A549 (cell line): ENCODE measurements around the gene COIL. TPM values are rescaled to one million over a fixed set of nuclear protein-coding genes. Genes with fewer than 3 reads are reported as not detected.

Experiments used
- ATAC-seq, 2 experiments: fragments of 200-7000 bp in 1 of 2; fragments of >200 bp in 1 of 2; cut with Nextera tagmentation in 1 of 2; cut with Tn5 transposase in 1 of 2; 3 replicates each; pipeline versions ENCODE4 v1.8.0 to v1.9.1; 2018 to 2020; ENCODE audit warnings: mild to moderate bottlenecking in 1 of 2, moderate library complexity in 1 of 2
- CTCF ChIA-PET: fragments of 300-600 bp; sonication (Branson Sonifier 250); formaldehyde crosslinking; extraction: SDS; loops from one replicate; lab custom pipeline; 2021; ENCODE audit warnings: antibody characterized with exemption, inconsistent platforms; lab: Yijun Ruan, JAX
- POLR2A ChIA-PET: fragments of 350-600 bp; formaldehyde crosslinking; extraction: SDS; loops from one replicate; lab custom pipeline; 2021; ENCODE audit warnings: antibody characterized with exemption, inconsistent platforms; lab: Yijun Ruan, JAX
- DNase-seq, 2 experiments: peaks; one replicate each; pipeline versions ENCODE4 v3.0.0 to v3.0.0-alpha.2; 2011 to 2016; ENCODE audit warnings: low read depth in 1 of 2, low spot score in 1 of 2
- FAIRE-seq: peaks from 2 replicates; lab custom pipeline; 2011; peaks lifted over from hg19 to GRCh38; lab: Jason Lieb, UNC
- H3K27ac ChIP-seq, 2 experiments: fragments of >200 bp; sonication (Bioruptor Twin); formaldehyde crosslinking; 3 replicates each; pipeline ENCODE4 v1.5.1; 2016 to 2017
- H3K4me1 ChIP-seq: fragments of >200 bp; sonication (Bioruptor Twin); formaldehyde crosslinking; 3 replicates; pipeline ENCODE4 v1.6.1; 2016
- H3K4me2 ChIP-seq: fragments of >200 bp; sonication (Bioruptor Twin); formaldehyde crosslinking; 3 replicates; pipeline ENCODE4 v1.6.1; 2016
- H3K4me3 ChIP-seq: fragments of >200 bp; sonication (Bioruptor Twin); formaldehyde crosslinking; 3 replicates; pipeline ENCODE4 v1.5.1; 2016
- H3K9me3 ChIP-seq: fragments of >200 bp; sonication (Bioruptor Twin); formaldehyde crosslinking; 3 replicates; pipeline ENCODE4 v1.6.1; 2016
- BHLHE40 ChIP-seq: IDR thresholded peaks from 2 replicates; pipeline ENCODE4 v1.6.1; 2012; ENCODE audit warnings: low read depth, low read length, inconsistent platforms
- CEBPB ChIP-seq, 2 experiments: fragments of >200 bp in 1 of 2; sonication (Bioruptor Twin) in 1 of 2; formaldehyde crosslinking in 1 of 2; IDR thresholded peaks; 2 replicates each; pipeline ENCODE4 v1.6.1; 2012 to 2016
- CHD4 ChIP-seq: fragments of 200-600 bp; sonication (generic); IDR thresholded peaks from 2 replicates; pipeline ENCODE4 v1.6.1; 2016; ENCODE audit warnings: antibody characterized with exemption, mild to moderate bottlenecking, borderline replicate concordance
- CTCF ChIP-seq: fragments of >200 bp; sonication (Bioruptor Twin); formaldehyde crosslinking; IDR thresholded peaks from 3 replicates; pipeline ENCODE4 v1.5.1; 2016
- EP300 ChIP-seq, 2 experiments: fragments of >200 bp; sonication (Bioruptor Twin); formaldehyde crosslinking; IDR thresholded peaks; 2 replicates in 1 of 2; 3 replicates in 1 of 2; pipeline ENCODE4 v1.6.1; 2016 to 2017
- FOSL2 ChIP-seq, 2 experiments: fragments of 450-650 bp in 1 of 2; fragments of >200 bp in 1 of 2; sonication (Bioruptor Twin) in 1 of 2; formaldehyde crosslinking; IDR thresholded peaks; 2 replicates each; pipeline versions ENCODE4 v1.5.0 to v1.6.1; 2016 to 2020; ENCODE audit warnings: mild to moderate bottlenecking in 1 of 2, moderate library complexity in 1 of 2
- HDAC2 ChIP-seq: fragments of 200-600 bp; sonication (generic); IDR thresholded peaks from 2 replicates; pipeline ENCODE4 v1.6.1; 2016
- HES2 ChIP-seq: fragments of >200 bp; sonication (Bioruptor Twin); formaldehyde crosslinking; IDR thresholded peaks from 2 replicates; pipeline ENCODE4 v1.6.1; 2016
- HEYL ChIP-seq: fragments of 250-450 bp; sonication (Bioruptor Pico); IDR thresholded peaks from 2 replicates; pipeline ENCODE4 v1.8.0; 2021; ENCODE audit warnings: mild to moderate bottlenecking, moderate library complexity
- HOXA7 ChIP-seq: fragments of 250-450 bp; sonication (Bioruptor Pico); IDR thresholded peaks from 2 replicates; pipeline ENCODE4 v1.5.0; 2020; ENCODE audit warnings: mild to moderate bottlenecking, moderate library complexity
- HOXB5 ChIP-seq: fragments of 250-450 bp; sonication (Bioruptor Pico); IDR thresholded peaks from 2 replicates; pipeline ENCODE4 v1.5.0; 2020; ENCODE audit warnings: mild to moderate bottlenecking, moderate library complexity
- MAFK ChIP-seq: fragments of 450-650 bp; IDR thresholded peaks from 2 replicates; pipeline ENCODE4 v1.6.1; 2014; ENCODE audit not compliant: partially characterized antibody
- MAX ChIP-seq: IDR thresholded peaks from 2 replicates; pipeline ENCODE4 v1.6.1; 2012
- NFE2L2 ChIP-seq: fragments of 150-350 bp; conservative IDR thresholded peaks from 2 replicates; pipeline ENCODE4 v1.6.1; 2014; ENCODE audit warnings: low read length
- NPAS2 ChIP-seq: fragments of 250-450 bp; sonication (Bioruptor Pico); IDR thresholded peaks from 2 replicates; pipeline ENCODE4 v1.8.0; 2022; ENCODE audit warnings: mild to moderate bottlenecking, moderate library complexity, borderline replicate concordance
- POLR2AphosphoS2 ChIP-seq: conservative IDR thresholded peaks from 2 replicates; pipeline ENCODE4 v1.6.1; 2012; ENCODE audit warnings: low read length, improper control_type of control experiment, inconsistent platforms
- RAD21 ChIP-seq, 2 experiments: fragments of >200 bp in 1 of 2; sonication (Bioruptor Twin) in 1 of 2; formaldehyde crosslinking in 1 of 2; IDR thresholded peaks in 1 of 2; conservative IDR thresholded peaks in 1 of 2; 2 replicates in 1 of 2; 3 replicates in 1 of 2; pipeline ENCODE4 v1.6.1; 2012 to 2018; ENCODE audit warnings: inconsistent platforms in 1 of 2
- RCOR1 ChIP-seq: fragments of 150-350 bp; IDR thresholded peaks from 2 replicates; pipeline ENCODE4 v1.6.1; 2014; ENCODE audit warnings: antibody characterized with exemption, low read length, low read depth
- RFX5 ChIP-seq: fragments of 450-650 bp; IDR thresholded peaks from 2 replicates; pipeline ENCODE4 v1.7.1; 2014; ENCODE audit warnings: antibody characterized with exemption, mild to moderate bottlenecking, moderate library complexity
- RNF2 ChIP-seq: fragments of 200-600 bp; sonication (generic); IDR thresholded peaks from 2 replicates; pipeline ENCODE4 v1.6.1; 2016; ENCODE audit warnings: low read depth, mild to moderate bottlenecking, antibody characterized with exemption, moderate library complexity, borderline replicate concordance
- SREBF2 ChIP-seq: fragments of 450-650 bp; IDR thresholded peaks from 2 replicates; pipeline ENCODE4 v1.6.1; 2014; ENCODE audit warnings: mild to moderate bottlenecking, moderate library complexity
- TP53 ChIP-seq: fragments of 250-450 bp; sonication (Bioruptor Pico); IDR thresholded peaks from 2 replicates; pipeline ENCODE4 v1.5.0; 2021; ENCODE audit warnings: mild to moderate bottlenecking, moderate library complexity
- USF2 ChIP-seq: fragments of 450-650 bp; IDR thresholded peaks from 2 replicates; pipeline ENCODE4 v1.6.1; 2014; ENCODE audit warnings: antibody characterized with exemption
- ZC3H11A ChIP-seq: fragments of 450-650 bp; IDR thresholded peaks from 2 replicates; pipeline ENCODE4 v1.6.1; 2014; ENCODE audit warnings: antibody characterized with exemption, mild to moderate bottlenecking
- ZNF302 ChIP-seq: fragments of 250-450 bp; sonication (Bioruptor Pico); IDR thresholded peaks from 2 replicates; pipeline ENCODE4 v1.9.0; 2021; ENCODE audit warnings: inconsistent platforms, mild to moderate bottlenecking, moderate library complexity
- WGBS: methylation state at CpG from one replicate; pipeline ENCODE4 v1.1.6; 2017; ENCODE audit errors: missing lambda C conversion rate; 5-methylcytosine and 5-hydroxymethylcytosine counted together
- polyA plus RNA-seq, 4 experiments: library from polyadenylated mRNA; depleted of rRNA in 3 of 4; stranded (reverse); fragments of >200 nt; fragmentation: RNase III in 1 of 4; extraction: RNeasy Plus Mini Kit Qiagen cat#74134 plus additional on column Dnase treatment in 1 of 4; gene quantifications; 2 replicates in 3 of 4; 3 replicates in 1 of 4; pipeline ENCODE4 v1.2.3, GENCODE V29; 2011 to 2017

Gene COIL
- polyA plus RNA-seq, 2 of the 4 experiments (the other 2 are of a cell fraction): 16.9 to 20.3 TPM

GRCh38 chr17:57006040-57006439 is 45.2 kb upstream of the COIL start:
- POLR2A ChIA-PET: no interaction called here
- no peak for FAIRE-seq
- no peak overlapping the region for H3K4me3 ChIP-seq
- no peak for ATAC-seq
- CTCF ChIA-PET: interaction anchor here (0.6 to 2.0 kb wide), 5 partner anchors 11 to 474 kb away, joined by 3 to 7 read pairs (median 5); partner anchors contain the start of gene COIL
- no peak overlapping the region for H3K27ac ChIP-seq
- DNase-seq: no peak
- 91% methylated on average over 2 of the region's 2 CpGs for WGBS
- no peaks in the 10 kb centered on the region for H3K9me3 ChIP-seq
- H3K4me1 ChIP-seq: peaks cover 11% of the 10 kb centered on the region; the same call in 2 of the 3 replicates
- no peak for TF ChIP-seq RCOR1
- peak; percentile 69 for TF ChIP-seq MAFK
- TF ChIP-seq NPAS2 (CRISPR knock-in tag): no peak
- no peak for TF ChIP-seq HES2
- TF ChIP-seq, all 56 proteins: peak for 1
- no peak overlapping the region for H3K4me2 ChIP-seq

- TF ChIP-seq CTCF (peak; percentile 28; the same call in 2 of the 3 replicates), NPAS2 (CRISPR knock-in tag) (no peak), MAX (no peak), RAD21 (conservative IDR thresholded peaks at IDR 0.05 in 1 of 2, IDR thresholded peaks at IDR 0.05 in 1 of 2) (peak; percentile 19 to 31; a peak in 2 of 5 replicates), FOSL2 (IDR thresholded peaks at IDR 0.05) (no peak), FOSL2 (CRISPR knock-in tag; IDR thresholded peaks at IDR 0.05) (no peak), ZC3H11A (no peak)
- 86% methylated on average over 8 of the region's 8 CpGs for WGBS
- Histone ChIP-seq H3K4me3 (no peak overlapping the region), H3K4me1 (peaks cover 5% of the 10 kb centered on the region; the same call in 2 of the 3 replicates), H3K4me2 (no peak overlapping the region), H3K9me3 (no peaks in the 10 kb centered on the region), H3K27ac (no peak overlapping the region)
- CTCF ChIA-PET: interaction anchor here (1.8 to 2.2 kb wide), 3 partner anchors 10 to 109 kb away, joined by 5 to 7 read pairs (median 7); no protein-coding TSS in a partner anchor
- ATAC-seq: peak; percentile 48 to 51; a peak in 5 of 6 replicates
- peak; percentile 31 to 35 for DNase-seq
- no peak for FAIRE-seq
- POLR2A ChIA-PET: no interaction called here
Observed at GRCh38 chr17:57004944-57005579, 44.2 kb upstream of the COIL start.

- no peak for DNase-seq
- no peak overlapping the region for H3K4me2 ChIP-seq
- peaks cover 5% of the 10 kb centered on the region; the same call in 2 of the 3 replicates for H3K4me1 ChIP-seq
- TF ChIP-seq HDAC2: no peak
- no peak for TF ChIP-seq POLR2AphosphoS2
- TF ChIP-seq USF2: no peak
- no peak for TF ChIP-seq CEBPB (IDR thresholded peaks at IDR 0.05)
- TF ChIP-seq RNF2: no peak
- TF ChIP-seq RFX5: no peak
- TF ChIP-seq EP300 (IDR thresholded peaks at IDR 0.05): no peak
- no peak for TF ChIP-seq SREBF2
- TF ChIP-seq MAX: no peak
- no peak for TF ChIP-seq HES2
- no peak for TF ChIP-seq HOXB5 (CRISPR knock-in tag)
- TF ChIP-seq BHLHE40: no peak
- no peak for TF ChIP-seq ZNF302 (CRISPR knock-in tag)
- TF ChIP-seq HEYL (CRISPR knock-in tag): no peak
- no peak for TF ChIP-seq NFE2L2
- no peak for TF ChIP-seq TP53 (CRISPR knock-in tag)
- TF ChIP-seq CHD4: no peak
- no peak for TF ChIP-seq HOXA7 (CRISPR knock-in tag)
- TF ChIP-seq ZC3H11A: no peak
- no peak for TF ChIP-seq RAD21 (conservative IDR thresholded peaks at IDR 0.05 in 1 of 2, IDR thresholded peaks at IDR 0.05 in 1 of 2)
- no peak overlapping the region for H3K4me3 ChIP-seq
- H3K27ac ChIP-seq: no peak overlapping the region
- no peaks in the 10 kb centered on the region for H3K9me3 ChIP-seq
- WGBS: 90% methylated on average over 5 of the region's 5 CpGs
- ChIA-PET CTCF (interaction anchor here (0.6 to 2.2 kb wide), 4 partner anchors 8 to 425 kb away, joined by 3 to 7 read pairs (median 3); no protein-coding TSS in a partner anchor), POLR2A (no interaction called here)
- ATAC-seq: no peak
- no peak for FAIRE-seq
Observed at GRCh38 chr17:57002904-57003303, 42.1 kb upstream of the COIL start.
